GM23248 (cell line): ENCODE results near the gene GALNT2.

Experiments
- EZH2 ChIP-seq: fragments of 200-600 bp; sonication (generic); IDR thresholded peaks from 2 replicates; pipeline ENCODE4 v1.6.1; 2018; ENCODE audit warnings: antibody characterized with exemption, mild to moderate bottlenecking; ENCODE audit not compliant: insufficient read depth, poor library complexity, severe bottlenecking
- EZH2phosphoT487 ChIP-seq: fragments of 200-600 bp; sonication (generic); IDR thresholded peaks from 2 replicates; pipeline ENCODE4 v1.6.1; 2018; ENCODE audit warnings: antibody characterized with exemption, moderate library complexity, mild to moderate bottlenecking, low read depth; ENCODE audit not compliant: insufficient read depth

- TF ChIP-seq EZH2, result no peak
- no peak for TF ChIP-seq EZH2phosphoT487
These were observed 102.6 kb downstream of the GALNT2 start for GRCh38 chr1:230169454-230170152.
